Measurements from ENCODE around the gene TGFB1I1.
"Not testable (repeated sequence)": the region's sequence is repeated elsewhere in the genome, so short reads cannot be mapped to it uniquely, and the experiment has no call there.

Gene TGFB1I1

GRCh38 chr16:31517800-31518402 lies 45.9 kb downstream of the TGFB1I1 start:
- no peak for DNase-seq (ENCODE audit: low read depth in 2 of 2)

- DNase-seq (ENCODE audit: low read depth in 2 of 2), result no peak
These were observed 47.9 kb downstream of the TGFB1I1 start for GRCh38 chr16:31519759-31520431.

GRCh38 chr16:31521368-31521767 lies 49.4 kb downstream of the TGFB1I1 start:
- no peak for DNase-seq (ENCODE audit: low read depth in 2 of 2)

GRCh38 chr16:31522071-31522470 lies 50.1 kb downstream of the TGFB1I1 start:
- no peak for DNase-seq (ENCODE audit: low read depth in 2 of 2)

- not testable (repeated sequence) for DNase-seq (ENCODE audit: low read depth in 2 of 2)
These were observed 51.8 kb downstream of the TGFB1I1 start for GRCh38 chr16:31523768-31524167.

- DNase-seq (ENCODE audit: low read depth in 2 of 2), result no peak
These were observed 53.2 kb downstream of the TGFB1I1 start for GRCh38 chr16:31525113-31525512.

Data from stimulated activated CD8-positive, alpha-beta memory T cell treated with anti-CD3 and anti-CD28 coated beads, Interleukin-7, amount 100 ng/mL, for 4 hours (primary cell).